Body of pancreas (tissue), 4 donors: ENCODE data around the gene MTG1. TPM values are rescaled to one million over a fixed set of nuclear protein-coding genes. Genes with fewer than 3 reads are reported as not detected.
"Not testable (repeated sequence)": the region's sequence is repeated elsewhere in the genome, so short reads cannot be mapped to it uniquely, and the experiment has no call there.

Experiments
- ATAC-seq: fragments of 150-250 bp; one replicate; pipeline ENCODE4 v1.9.1; 2016
- DNase-seq, 4 donors: peaks; one replicate each; pipeline ENCODE4 v3.0.0-alpha.2; 2019
- H3K27ac ChIP-seq, 4 donors: fragments of 200-600 bp; sonication (generic); 1 replicate in 3 of 4; 2 replicates in 1 of 4; pipeline versions ENCODE4 v1.5.1 to v1.6.1; 2016 to 2019; ENCODE audit warnings: mild to moderate bottlenecking in 1 of 4, mixed read lengths in 1 of 4, moderate library complexity in 1 of 4
- H3K27me3 ChIP-seq, 2 donors: fragments of 200-600 bp; sonication (generic); one replicate each; pipeline ENCODE4 v1.6.0; 2016; ENCODE audit warnings: mild to moderate bottlenecking in 1 of 2
- H3K36me3 ChIP-seq, 2 donors: fragments of 200-600 bp; sonication (generic); replicated peaks in 1 of 2; 2 replicates each; pipeline ENCODE4 v1.5.1; 2016; ENCODE audit warnings: low read depth in 2 of 2; ENCODE audit not compliant: insufficient read depth in 1 of 2
- H3K4me1 ChIP-seq: fragments of 200-600 bp; sonication (generic); one replicate; pipeline ENCODE4 v1.6.0; 2016
- H3K4me3 ChIP-seq, 2 donors: fragments of 200-600 bp; sonication (generic); 1 replicate in 1 of 2; 2 replicates in 1 of 2; pipeline ENCODE4 v1.5.1; 2016 to 2019
- H3K9me3 ChIP-seq, 3 donors: fragments of 200-600 bp; sonication (generic); 1 replicate in 2 of 3; 2 replicates in 1 of 3; pipeline ENCODE4 v1.5.1; 2016
- CTCF ChIP-seq, 7 experiments: fragments of 450-650 bp in 4 of 7; fragments of 200-600 bp in 3 of 7; sonication (generic) in 3 of 7; IDR thresholded peaks; one replicate each; pipeline ENCODE4 v1.5.1; 2016 to 2019; ENCODE audit warnings: antibody characterized with exemption in 7 of 7
- POLR2A ChIP-seq, 3 donors: fragments of 450-650 bp; IDR thresholded peaks; one replicate each; pipeline ENCODE4 v1.6.1; 2016; ENCODE audit warnings: antibody characterized with exemption in 3 of 3, mild to moderate bottlenecking in 2 of 3
- WGBS, 2 donors: methylation state at CpG; one replicate each; pipeline ENCODE4 v1.1.5; 2017; 5-methylcytosine and 5-hydroxymethylcytosine counted together
- intact Hi-C: fragments of 100-400 bp; cut with DNase I; formaldehyde crosslinking; loops from one replicate; pipeline ENCODE4 v1.15.1; 2023
- total RNA-seq, 2 donors: library from RNA; depleted of rRNA; stranded (reverse); fragments of >200 nt; gene quantifications; one replicate each; pipeline ENCODE4 v1.1.0, GENCODE V29; 2016

Gene MTG1
- total RNA-seq, 2 donors from 2014 or later = 22.8 to 83.7 TPM

GRCh38 chr10:133379801-133380666, 13.9 kb upstream of the MTG1 start:
- H3K36me3 ChIP-seq = no peaks in the 10 kb centered on the region
- no peak for ATAC-seq
- WGBS, 2 donors = 92 to 96% methylated on average over 4 to 36 of the region's 36 CpGs
- TF ChIP-seq POLR2A (IDR thresholded peaks at IDR 0.05) (no peak), CTCF (IDR thresholded peaks at IDR 0.05) (no peak)
- peaks cover 19% of the 10 kb centered on the region for H3K4me1 ChIP-seq
- no peaks in the 10 kb centered on the region for H3K27me3 ChIP-seq
- peak in 1 of 4 donors; percentile 32 for DNase-seq
- intact Hi-C loops = no loop called here
- peak overlapping the region in 1 of 2 donors; percentile 60 for H3K4me3 ChIP-seq
- no peaks in the 10 kb centered on the region for H3K9me3 ChIP-seq
- peak overlapping the region; percentile 65 to 80 (median 72) for H3K27ac ChIP-seq

GRCh38 chr10:133381036-133381435, 12.9 kb upstream of the MTG1 start:
- no peak overlapping the region for H3K4me3 ChIP-seq
- DNase-seq (no peak), ATAC-seq (no peak)
- WGBS, 2 donors = 73 to 77% methylated on average over 5 to 7 of the region's 8 CpGs
- no peaks in the 10 kb centered on the region for H3K27me3 ChIP-seq
- intact Hi-C loops = no loop called here
- H3K27ac ChIP-seq = no peak overlapping the region
- H3K36me3 ChIP-seq = no peaks in the 10 kb centered on the region
- TF ChIP-seq POLR2A (IDR thresholded peaks at IDR 0.05) (no peak), CTCF (IDR thresholded peaks at IDR 0.05) (no peak)
- H3K4me1 ChIP-seq = peaks cover 19% of the 10 kb centered on the region
- H3K9me3 ChIP-seq = no peaks in the 10 kb centered on the region

- H3K9me3 ChIP-seq = no peaks in the 10 kb centered on the region
- peaks cover 8% of the 10 kb centered on the region for H3K4me1 ChIP-seq
- TF ChIP-seq CTCF (IDR thresholded peaks at IDR 0.05) = no peak
- TF ChIP-seq POLR2A (IDR thresholded peaks at IDR 0.05) = no peak
- H3K4me3 ChIP-seq = no peak overlapping the region
- H3K36me3 ChIP-seq = no peaks in the 10 kb centered on the region
- ATAC-seq (no peak), DNase-seq (no peak)
- WGBS, 2 donors = 95 to 97% methylated on average over 4 of the region's 4 CpGs
- H3K27me3 ChIP-seq = no peaks in the 10 kb centered on the region
- intact Hi-C loops = no loop called here
- no peak overlapping the region for H3K27ac ChIP-seq
These were observed 10.4 kb upstream of the MTG1 start for GRCh38 chr10:133383551-133383950.

GRCh38 chr10:133384071-133384470, 9.9 kb upstream of the MTG1 start:
- intact Hi-C loops = no loop called here
- no peaks in the 10 kb centered on the region for H3K27me3 ChIP-seq
- no peak for ATAC-seq
- H3K36me3 ChIP-seq = no peaks in the 10 kb centered on the region
- 87 to 92% methylated on average over 3 to 13 of the region's 13 CpGs for WGBS, 2 donors
- no peak for DNase-seq
- no peaks in the 10 kb centered on the region for H3K9me3 ChIP-seq
- no peak for TF ChIP-seq POLR2A (IDR thresholded peaks at IDR 0.05)
- no peak for TF ChIP-seq CTCF (IDR thresholded peaks at IDR 0.05)
- H3K4me3 ChIP-seq = no peak overlapping the region
- H3K4me1 ChIP-seq = peaks cover 7% of the 10 kb centered on the region
- no peak overlapping the region for H3K27ac ChIP-seq

- Histone ChIP-seq H3K9me3 (no peaks in the 10 kb centered on the region), H3K4me3 (no peak overlapping the region), H3K27me3 (no peaks in the 10 kb centered on the region), H3K36me3 (no peaks in the 10 kb centered on the region), H3K27ac (no peak overlapping the region), H3K4me1 (no peaks in the 10 kb centered on the region)
- WGBS, 2 donors = 87 to 97% methylated on average over 2 of the region's 2 CpGs
- ATAC-seq (no peak), DNase-seq (no peak)
- intact Hi-C loops = no loop called here
- TF ChIP-seq POLR2A (IDR thresholded peaks at IDR 0.05) (no peak), CTCF (IDR thresholded peaks at IDR 0.05) (no peak)
These were observed 8.7 kb upstream of the MTG1 start for GRCh38 chr10:133385214-133385613.

DNA sequence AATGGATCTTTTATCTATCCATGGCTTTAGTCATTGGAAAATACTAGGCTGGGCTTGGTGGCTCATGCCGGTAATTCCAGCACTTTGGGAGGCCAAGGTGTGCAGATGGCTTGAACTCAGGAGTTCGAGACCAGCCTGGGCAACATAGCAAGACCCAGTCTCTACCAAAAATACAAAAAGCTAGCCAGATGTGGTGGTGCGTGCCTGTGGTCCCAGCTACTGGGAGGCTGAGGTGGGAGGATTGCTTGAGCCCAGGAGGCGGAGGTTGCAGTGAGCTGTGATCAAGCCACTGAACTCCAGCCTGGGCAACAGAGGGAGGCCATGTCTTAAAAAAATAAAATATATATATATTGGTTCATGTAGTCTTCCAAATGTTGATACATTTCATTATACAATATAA, 7.0 kb upstream of the MTG1 start:
- H3K27ac ChIP-seq, ATAC-seq, H3K9me3 ChIP-seq, H3K4me3 ChIP-seq, H3K36me3 ChIP-seq, H3K4me1 ChIP-seq, intact Hi-C loops, H3K27me3 ChIP-seq: not testable (repeated sequence)
- peak in 1 of 4 donors; percentile 2 for DNase-seq
- WGBS, 2 donors = 97 to 98% methylated on average over 4 of the region's 4 CpGs
